GM18502 (cell line): ENCODE data around the gene HDAC1.
"Not testable (repeated sequence)": the region's sequence is repeated elsewhere in the genome, so short reads cannot be mapped to it uniquely, and the experiment has no call there.

ENCODE experiments used
- ATAC-seq: cut with Tn5 transposase; IDR thresholded peaks from one replicate; pipeline ENCODE4 v1.9.1; 2021; ENCODE audit warnings: mild to moderate bottlenecking; ENCODE audit not compliant: unreplicated experiment, poor library complexity

The HDAC1 gene

GRCh38 chr1:32291708-32292538 is at the start of gene HDAC1:
HDAC1 (plus strand) TSS chr1:32292083; CDS start chr1:32292170, 87 bp downstream.
- peak; percentile 94 for ATAC-seq

- no peak for ATAC-seq
Measured at GRCh38 chr1:32242341-32242851, 49.5 kb upstream of the HDAC1 start.

GRCh38 chr1:32246888-32247273 is 45.0 kb upstream of the HDAC1 start, which contains the start of gene FAM167B:
FAM167B (plus strand) TSS chr1:32247222; CDS start chr1:32247422, 200 bp downstream.
- ATAC-seq = no peak

- no peak for ATAC-seq
Measured at GRCh38 chr1:32247452-32247851, 44.4 kb upstream of the HDAC1 start.

DNA sequence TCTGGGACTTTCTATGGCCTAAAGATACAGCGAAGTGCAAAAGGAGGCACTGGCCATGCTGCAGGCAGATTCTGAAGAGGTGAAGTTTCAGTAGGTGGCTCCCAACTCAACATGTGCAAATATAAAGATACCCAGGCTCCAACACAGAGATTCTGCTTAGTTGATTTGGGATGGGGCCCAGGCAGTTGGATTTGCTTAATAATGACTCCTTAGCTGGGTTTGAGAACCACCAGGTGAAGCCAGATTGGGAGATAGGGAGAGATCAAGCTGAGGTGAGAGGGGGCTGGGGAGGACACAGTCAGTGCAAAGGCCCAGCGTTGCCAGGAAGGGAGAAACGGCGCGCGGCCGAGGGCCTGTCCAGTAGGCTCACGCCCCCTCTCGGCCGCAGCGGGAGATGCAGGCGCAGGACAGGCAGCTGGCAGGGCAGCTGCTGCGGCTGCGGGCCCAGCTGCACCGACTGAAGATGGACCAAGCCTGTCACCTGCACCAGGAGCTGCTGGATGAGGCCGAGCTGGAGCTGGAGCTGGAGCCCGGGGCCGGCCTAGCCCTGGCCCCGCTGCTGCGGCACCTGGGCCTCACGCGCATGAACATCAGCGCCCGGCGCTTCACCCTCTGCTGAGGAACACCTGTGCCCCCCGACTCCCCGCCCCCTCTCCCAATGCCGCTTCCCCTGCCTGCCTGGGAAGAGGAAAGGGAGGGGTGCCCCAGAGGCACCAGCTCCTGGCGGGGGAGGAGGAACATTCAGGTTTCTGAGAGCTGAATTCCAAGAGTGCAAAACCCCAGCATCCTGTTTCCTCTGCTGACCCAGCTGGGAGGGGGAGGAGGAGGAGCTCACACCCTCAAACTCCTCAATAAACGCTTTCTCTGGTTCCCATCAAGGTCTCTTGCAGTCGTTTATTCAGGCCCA is 43.6 kb upstream of the HDAC1 start:
- ATAC-seq = no peak

DNA sequence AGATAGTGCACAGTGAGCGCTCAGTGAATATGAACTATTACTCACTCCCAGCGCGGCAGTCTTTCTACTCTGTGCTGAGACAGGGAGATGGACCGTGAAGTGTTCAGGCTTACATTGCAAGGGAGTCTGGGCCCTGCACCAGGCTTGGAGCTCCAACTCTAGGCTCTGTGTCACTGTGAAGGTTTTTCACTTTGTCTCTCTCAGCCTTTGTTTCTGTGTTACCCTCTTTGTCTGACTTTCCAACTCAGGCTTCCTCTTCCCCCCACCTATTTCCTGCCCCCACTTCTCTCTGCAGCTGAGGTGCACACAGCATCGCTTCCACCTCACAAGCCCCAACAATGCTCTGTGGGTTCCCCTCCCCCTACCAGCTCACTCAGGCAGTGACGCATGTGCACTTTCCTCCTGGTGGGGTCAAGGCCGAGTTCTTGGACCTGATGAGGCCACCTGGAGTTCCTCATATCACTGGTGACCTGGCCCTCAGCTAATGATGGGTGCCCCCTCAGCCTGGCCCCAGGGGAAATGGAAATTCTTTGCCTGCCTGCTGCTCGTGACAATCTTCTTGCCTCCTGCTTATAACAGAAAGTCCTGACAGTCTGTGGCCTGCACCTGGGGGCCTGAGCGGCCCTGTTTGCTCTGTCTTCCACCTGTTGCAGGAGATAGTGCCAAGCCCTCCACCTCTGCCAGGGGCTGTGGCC is 41.9 kb upstream of the HDAC1 start:
- peak; percentile 56 for ATAC-seq

- no peak for ATAC-seq
Measured at GRCh38 chr1:32250893-32251716, 40.8 kb upstream of the HDAC1 start, which contains the start of gene LCK. LCK (plus strand) TSS chr1:32251265; CDS start chr1:32274330, 23,065 bp downstream.

GRCh38 chr1:32255072-32256071 is 36.5 kb upstream of the HDAC1 start:
- no peak for ATAC-seq

- ATAC-seq = no peak
Measured at GRCh38 chr1:32256473-32257226, 35.2 kb upstream of the HDAC1 start.

DNA sequence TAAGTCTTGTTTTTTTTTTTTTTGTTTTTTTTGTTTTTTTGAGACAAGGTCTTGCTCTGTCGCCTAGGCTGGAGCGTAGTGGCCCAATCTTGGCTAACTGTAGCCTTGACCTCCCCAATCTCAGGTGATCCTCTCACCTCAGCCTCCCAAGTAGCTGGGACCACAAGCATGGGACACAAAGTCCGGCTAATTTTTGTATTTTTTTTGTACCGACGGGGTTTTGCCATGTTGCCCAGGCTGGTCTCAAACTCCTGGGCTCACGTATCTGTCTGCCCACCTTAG is 34.7 kb upstream of the HDAC1 start:
- no peak for ATAC-seq

- ATAC-seq = not testable (repeated sequence)
Measured at GRCh38 chr1:32263236-32263593, 28.7 kb upstream of the HDAC1 start.

DNA sequence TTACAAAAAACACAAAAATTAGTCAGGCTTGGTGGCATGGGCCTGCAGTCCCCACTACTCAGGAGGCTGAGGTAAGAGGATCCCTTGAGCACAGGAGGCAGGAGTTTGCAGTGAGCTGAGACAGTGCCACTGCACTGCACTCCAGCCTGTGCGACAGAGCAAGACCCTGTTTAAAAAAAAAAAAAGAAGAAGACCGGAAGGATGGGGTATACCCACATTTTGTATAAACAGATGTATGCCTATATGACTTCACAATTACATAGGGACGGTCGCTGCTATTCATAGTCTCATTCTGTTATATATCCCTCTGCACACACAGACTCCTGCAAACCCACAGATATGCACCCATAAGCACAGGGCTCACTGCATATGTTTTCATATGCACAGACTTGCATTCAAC is 28.1 kb upstream of the HDAC1 start:
- no peak for ATAC-seq

DNA sequence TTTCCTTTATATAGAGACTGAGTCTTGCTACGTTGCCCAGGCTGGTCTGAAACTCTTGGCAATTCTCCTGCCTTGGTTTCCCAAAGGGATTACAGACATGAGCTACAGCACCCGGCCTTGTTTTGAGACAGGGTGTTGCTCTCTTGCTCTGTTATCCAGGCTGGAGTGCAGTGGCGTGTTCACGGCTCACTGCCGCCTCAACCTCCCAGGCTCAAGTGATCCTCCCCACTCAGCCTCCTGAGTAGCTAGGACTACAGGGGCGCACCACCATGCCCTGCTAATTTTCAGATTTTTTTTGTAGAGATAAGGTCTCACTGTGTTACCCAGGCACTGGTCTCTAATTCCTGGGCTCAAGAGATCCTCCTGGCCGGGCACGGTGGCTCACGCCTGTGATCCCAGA is 26.0 kb upstream of the HDAC1 start:
- no peak for ATAC-seq

DNA sequence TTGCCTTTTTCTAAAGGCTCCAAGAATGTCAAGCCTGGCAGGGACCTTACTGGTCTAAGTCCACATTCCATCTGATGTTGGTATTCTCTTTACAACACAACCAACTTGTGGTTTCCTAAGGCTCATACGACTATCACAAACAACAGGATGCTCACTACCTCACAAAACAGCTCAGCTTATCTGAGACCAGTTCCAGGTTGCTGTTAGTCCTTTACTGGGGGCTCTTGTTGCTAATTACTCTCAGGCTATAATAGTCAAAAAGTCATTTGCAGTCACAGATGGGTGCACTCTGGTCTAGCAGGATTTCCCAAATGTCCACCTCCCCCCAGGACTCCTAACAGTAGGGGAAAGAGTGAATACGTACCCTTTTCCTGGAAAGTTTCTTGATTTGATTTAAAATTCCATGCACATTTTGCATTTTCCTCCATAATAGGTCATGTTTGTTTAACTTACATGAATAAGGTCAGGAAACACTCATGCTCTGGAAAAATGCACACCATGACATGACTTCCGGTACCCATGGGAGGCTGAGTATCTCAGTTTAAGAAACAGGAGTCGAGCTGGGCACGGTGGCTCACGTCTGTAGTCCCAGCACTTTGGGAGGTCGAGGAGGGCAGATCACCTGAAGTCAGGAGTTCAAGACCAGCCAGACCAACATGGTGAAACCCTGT is 24.8 kb upstream of the HDAC1 start:
- ATAC-seq = no peak

DNA sequence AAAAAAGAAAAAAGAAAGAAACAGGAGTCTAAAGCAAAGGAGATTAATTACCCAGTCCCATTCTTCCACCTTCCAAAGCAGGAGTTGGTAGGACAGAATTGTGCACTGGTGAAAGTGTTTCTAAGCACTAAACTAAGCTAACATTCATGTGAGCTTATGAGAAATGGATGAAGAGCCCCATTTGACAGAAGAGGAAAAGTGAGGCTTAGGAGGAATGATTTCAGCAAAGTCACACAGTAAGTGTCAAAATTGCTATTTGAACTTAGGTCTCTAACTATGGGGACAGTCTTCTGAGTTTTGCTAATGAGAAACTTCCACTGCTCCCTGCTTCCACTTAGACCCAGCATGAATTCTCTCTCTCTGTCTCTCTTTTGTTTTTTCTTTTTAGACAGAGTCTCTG is 22.1 kb upstream of the HDAC1 start:
- no peak for ATAC-seq

DNA sequence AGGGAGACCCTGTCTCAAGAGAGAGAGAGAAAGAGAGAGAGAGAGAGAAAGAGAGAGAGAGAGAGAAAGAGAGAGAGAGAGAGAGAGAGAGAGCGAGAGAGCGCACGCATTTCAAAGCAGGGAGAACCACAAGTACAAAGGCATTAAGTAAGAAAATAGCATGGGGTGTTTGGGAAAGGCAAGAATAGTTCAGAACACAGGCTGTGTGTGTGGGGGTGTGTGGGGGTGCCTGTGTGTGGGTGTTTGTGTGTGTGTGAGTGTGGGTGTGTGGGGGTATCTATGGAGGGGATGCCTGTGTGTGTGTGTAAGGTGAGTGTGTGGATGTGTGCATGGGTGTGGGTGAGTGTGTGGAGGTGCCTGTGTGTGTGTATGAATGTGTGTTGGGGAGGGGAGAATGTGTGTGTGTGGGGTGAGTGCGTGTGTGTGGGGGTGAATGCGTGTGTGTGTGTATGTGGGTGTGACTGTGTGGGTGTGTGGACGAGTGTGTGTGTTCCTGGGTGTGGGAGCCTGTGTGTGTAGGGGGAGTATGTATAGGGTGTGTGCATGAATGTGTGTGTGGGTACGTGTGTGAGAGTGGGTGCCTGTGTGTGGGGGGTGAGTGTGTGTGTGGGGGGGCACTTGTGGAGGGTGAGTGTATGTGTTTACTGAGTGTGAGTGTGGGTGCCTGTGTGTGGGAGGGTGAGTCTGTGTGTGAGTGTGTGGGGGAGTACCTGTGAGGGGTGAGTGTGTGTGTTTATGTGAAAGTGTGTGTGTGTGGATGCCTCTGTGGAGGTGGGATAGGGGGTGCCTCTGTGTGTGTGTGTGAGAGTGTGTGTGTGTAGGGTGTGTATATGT is 19.1 kb upstream of the HDAC1 start:
- no peak for ATAC-seq
